Panc1 (cell line): ENCODE results near the gene SEMA4D. TPM values are rescaled to one million over a fixed set of nuclear protein-coding genes. Genes with fewer than 3 reads are reported as not detected.
A peak's percentile ranks its signal among the peaks of the same experiment; 100 is the strongest.

Experiments
- ATAC-seq: fragments of 200-7000 bp; cut with Tn5 transposase; 2 replicates; pipeline ENCODE4 v1.9.1; 2020; ENCODE audit warnings: mild to moderate bottlenecking, moderate library complexity
- BruUV-seq: library from RNA; stranded (reverse); fragments of 400-500 nt; replicated peaks from 2 replicates; lab custom pipeline; 2021; lab: Mats Ljungman, UMichigan
- CTCF ChIA-PET: fragments of 300-600 bp; sonication (Branson Sonifier 250); formaldehyde crosslinking; loops from one replicate; lab custom pipeline; 2022; ENCODE audit warnings: antibody characterized with exemption; lab: Charles Lee
- POLR2A ChIA-PET: fragments of 300-600 bp; sonication (Branson Sonifier 250); formaldehyde crosslinking; loops from one replicate; lab custom pipeline; 2022; ENCODE audit warnings: antibody characterized with exemption; lab: Charles Lee
- DNase-seq: peaks from one replicate; pipeline ENCODE4 v3.0.0-alpha.2; 2010; ENCODE audit warnings: low read depth, low spot score
- H3K27ac ChIP-seq: 2 replicates; pipeline ENCODE4 v1.5.1; 2011; ENCODE audit warnings: mild to moderate bottlenecking, low read length, inconsistent platforms
- H3K27me3 ChIP-seq: fragments of 200-500 bp; sonication (Bioruptor generic); 2 replicates; pipeline ENCODE4 v1.6.0; 2014; ENCODE audit warnings: low read length, inconsistent platforms; ENCODE audit not compliant: control insufficient read depth, insufficient read depth
- H3K36me3 ChIP-seq: fragments of 200-500 bp; sonication (Bioruptor generic); 2 replicates; pipeline ENCODE4 v1.5.1; 2014; ENCODE audit warnings: inconsistent platforms, mild to moderate bottlenecking, low read length, moderate library complexity; ENCODE audit not compliant: control insufficient read depth, insufficient read depth
- H3K4me1 ChIP-seq: 2 replicates; pipeline ENCODE4 v1.5.1; 2011; ENCODE audit warnings: inconsistent platforms, mild to moderate bottlenecking, low read length, moderate library complexity; ENCODE audit not compliant: control insufficient read depth, insufficient read depth
- H3K4me3 ChIP-seq, 2 experiments: 2 replicates each; pipeline ENCODE4 v1.5.1; 2011 to 2012; ENCODE audit warnings: low read depth in 2 of 2, low read length in 2 of 2, mild to moderate bottlenecking in 2 of 2, inconsistent platforms in 1 of 2, moderate library complexity in 1 of 2
- H3K9me3 ChIP-seq: fragments of 200-500 bp; sonication (Bioruptor generic); 2 replicates; pipeline ENCODE4 v1.5.1; 2014; ENCODE audit warnings: low read depth, mild to moderate bottlenecking, inconsistent platforms, low read length, moderate library complexity; ENCODE audit not compliant: control insufficient read depth, insufficient read depth
- POLR2AphosphoS5 ChIP-seq: IDR thresholded peaks from 2 replicates; pipeline ENCODE4 v1.6.1; 2012; ENCODE audit warnings: mild to moderate bottlenecking, low read depth, low read length, moderate library complexity
- REST ChIP-seq, 2 experiments: IDR thresholded peaks; 2 replicates each; pipeline ENCODE4 v1.6.1; 2011 to 2012; ENCODE audit warnings: low read depth in 2 of 2, control low read depth in 1 of 2, low read length in 1 of 2, mild to moderate bottlenecking in 1 of 2, moderate library complexity in 1 of 2; ENCODE audit not compliant: insufficient read depth in 1 of 2
- SIN3A ChIP-seq: IDR thresholded peaks from 2 replicates; pipeline ENCODE4 v1.6.1; 2012; ENCODE audit warnings: low read depth, mild to moderate bottlenecking, low read length, moderate library complexity, borderline replicate concordance; ENCODE audit not compliant: insufficient read depth
- TCF7L2 ChIP-seq: IDR thresholded peaks from 2 replicates; pipeline ENCODE4 v1.6.1; 2011; ENCODE audit warnings: mild to moderate bottlenecking, low read depth, low read length, inconsistent platforms
- in situ Hi-C: cut with HindIII; loops from 2 replicates; pipeline ENCODE4 v1.10.0; 2016; ENCODE audit warnings: low sequenced_read_pairs, low pct_unique_long_range_greater_than_20kb
- intact Hi-C: fragments of 100-400 bp; cut with micrococcal nuclease; formaldehyde crosslinking; loops from one replicate; pipeline ENCODE4 v1.10.0; 2022; ENCODE audit not compliant: unreplicated experiment
- microRNA-seq: library from miRNA; unstranded; fragments of <30 nt; microRNA quantifications from one replicate; pipeline ENCODE4 v1.1.0, GENCODE V29; 2020; ENCODE audit not compliant: unreplicated experiment
- total RNA-seq: library from RNA; stranded (reverse); gene quantifications from one replicate; pipeline ENCODE4 v1.2.1, GENCODE V29; 2021; ENCODE audit not compliant: unreplicated experiment
- TF ChIP-seq, protein P1 (sequence below): fragments of 450-650 bp; IDR thresholded peaks from 2 replicates; pipeline ENCODE4 v1.5.1; 2017; ENCODE audit warnings: mild to moderate bottlenecking

SEMA4D gene
- total RNA-seq, 1 experiment from 2014 or later, result 6.5 TPM

DNA sequence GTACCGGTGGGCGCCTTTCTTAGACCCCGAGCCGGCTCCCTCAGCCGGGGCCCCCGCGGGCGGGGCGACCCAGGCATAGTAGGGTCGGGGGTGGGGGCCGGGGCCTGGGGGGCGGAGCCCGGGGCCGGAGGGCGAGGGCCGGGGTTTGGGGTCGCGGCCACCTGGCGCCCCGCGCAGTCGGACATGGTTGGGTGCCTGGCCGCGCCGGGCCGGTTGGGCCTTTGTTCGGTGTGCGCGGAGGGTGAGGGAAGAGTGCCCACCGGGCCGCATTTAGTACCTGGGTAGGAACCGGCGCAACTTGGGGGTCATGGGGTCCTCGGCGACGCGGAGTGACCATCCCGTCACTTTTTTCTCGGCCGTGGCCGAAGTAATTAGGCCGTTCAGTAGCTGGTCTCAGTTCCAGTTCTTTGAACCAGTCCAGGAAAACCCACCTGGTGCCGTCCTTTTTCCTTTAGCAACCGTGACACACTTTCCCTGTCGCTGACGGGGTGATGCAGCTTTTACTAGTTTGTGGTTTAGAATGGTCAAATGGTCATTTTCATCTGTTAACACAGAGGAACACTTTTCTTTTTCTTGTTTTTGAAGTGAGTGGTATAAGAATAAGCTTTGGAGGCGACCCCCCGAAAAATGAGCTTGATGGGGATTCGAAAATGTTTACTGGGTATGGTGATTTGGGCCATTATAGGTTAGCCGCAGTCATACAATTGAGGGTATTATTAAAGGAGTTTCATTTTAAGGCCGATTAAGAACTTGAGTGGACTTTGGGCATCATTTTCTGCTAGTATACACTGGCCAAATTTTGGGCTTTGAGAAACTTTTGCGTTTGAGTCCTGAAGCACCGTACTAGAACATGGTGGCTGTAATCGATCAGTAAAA lies 186.3 kb downstream of the SEMA4D start:
- peak overlapping the region; percentile 80 to 92 for H3K4me3 ChIP-seq
- H3K36me3 ChIP-seq, result peaks cover 38% of the 10 kb centered on the region
- intact Hi-C loops (no loop called here), in situ Hi-C loops (no loop called here)
- DNase-seq (no peak), ATAC-seq (peak; percentile 49)
- no peak; the same call in 1 of the 2 replicates for TF ChIP-seq SIN3A
- no peak for TF ChIP-seq REST (IDR thresholded peaks at IDR 0.05; ENCODE audit: insufficient read depth in 1 of 2, low read depth in 2 of 2, low read length in 1 of 2)
- TF ChIP-seq, protein P1, sequence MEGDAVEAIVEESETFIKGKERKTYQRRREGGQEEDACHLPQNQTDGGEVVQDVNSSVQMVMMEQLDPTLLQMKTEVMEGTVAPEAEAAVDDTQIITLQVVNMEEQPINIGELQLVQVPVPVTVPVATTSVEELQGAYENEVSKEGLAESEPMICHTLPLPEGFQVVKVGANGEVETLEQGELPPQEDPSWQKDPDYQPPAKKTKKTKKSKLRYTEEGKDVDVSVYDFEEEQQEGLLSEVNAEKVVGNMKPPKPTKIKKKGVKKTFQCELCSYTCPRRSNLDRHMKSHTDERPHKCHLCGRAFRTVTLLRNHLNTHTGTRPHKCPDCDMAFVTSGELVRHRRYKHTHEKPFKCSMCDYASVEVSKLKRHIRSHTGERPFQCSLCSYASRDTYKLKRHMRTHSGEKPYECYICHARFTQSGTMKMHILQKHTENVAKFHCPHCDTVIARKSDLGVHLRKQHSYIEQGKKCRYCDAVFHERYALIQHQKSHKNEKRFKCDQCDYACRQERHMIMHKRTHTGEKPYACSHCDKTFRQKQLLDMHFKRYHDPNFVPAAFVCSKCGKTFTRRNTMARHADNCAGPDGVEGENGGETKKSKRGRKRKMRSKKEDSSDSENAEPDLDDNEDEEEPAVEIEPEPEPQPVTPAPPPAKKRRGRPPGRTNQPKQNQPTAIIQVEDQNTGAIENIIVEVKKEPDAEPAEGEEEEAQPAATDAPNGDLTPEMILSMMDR, result no peak
- no peak for TF ChIP-seq POLR2AphosphoS5
- no peak for TF ChIP-seq TCF7L2
- no peaks in the 10 kb centered on the region for H3K27me3 ChIP-seq
- BruUV-seq, result no TSS peak
- POLR2A ChIA-PET, result interaction anchor here (0.6 kb wide), 1 partner anchor 121 kb away, joined by 3 read pairs; no protein-coding TSS in a partner anchor
- H3K27ac ChIP-seq, result peak overlapping the region; percentile 97
- CTCF ChIA-PET, result no interaction called here
- peaks cover 13% of the 10 kb centered on the region for H3K4me1 ChIP-seq
- H3K9me3 ChIP-seq, result no peaks in the 10 kb centered on the region

Small RNA genes lying within 50 kb of the gene (microRNA-seq; reads per million reads assigned to microRNA genes)
- gene MIR3153, result not detected

Other genes starting within 250 kb of the SEMA4D start
- 132 TPM for gene CKS2, start 186.9 kb downstream of the SEMA4D start, total RNA-seq
- 17.7 TPM for gene SECISBP2, start 179.6 kb downstream of the SEMA4D start, total RNA-seq
- gene GADD45G, start 106.9 kb upstream of the SEMA4D start, total RNA-seq, result 1.2 TPM